ACHN (cell line): ENCODE data around the gene STMN3.
"Not testable (repeated sequence)": the region's sequence is repeated elsewhere in the genome, so short reads cannot be mapped to it uniquely, and the experiment has no call there.

Source experiments
- DNase-seq: peaks from one replicate; pipeline ENCODE4 v3.0.0-alpha.2; 2015
- in situ Hi-C: cut with HindIII; loops from 2 replicates; pipeline ENCODE4 v1.10.0; 2017; ENCODE audit warnings: low sequenced_read_pairs, low pct_ligation_motif_present, low pct_unique_long_range_greater_than_20kb

STMN3 gene

GRCh38 chr20:63661959-63662812 is 9.0 kb upstream of the STMN3 start:
- DNase-seq = no peak
- in situ Hi-C loops = no loop called here

GRCh38 chr20:63661108-63661507 is 7.9 kb upstream of the STMN3 start:
- no peak for DNase-seq
- in situ Hi-C loops = no loop called here

- in situ Hi-C loops = no loop called here
- no peak for DNase-seq
Observed at GRCh38 chr20:63660622-63661021, 7.4 kb upstream of the STMN3 start.

GRCh38 chr20:63660174-63660573 is 7.0 kb upstream of the STMN3 start:
- in situ Hi-C loops, DNase-seq: not testable (repeated sequence)

GRCh38 chr20:63659370-63659769 is 6.1 kb upstream of the STMN3 start:
- no peak for DNase-seq
- in situ Hi-C loops = no loop called here

- in situ Hi-C loops = no loop called here
- no peak for DNase-seq
Observed at GRCh38 chr20:63658749-63659187, 5.5 kb upstream of the STMN3 start.

- in situ Hi-C loops = no loop called here
Observed at GRCh38 chr20:63657937-63658748, 4.9 kb upstream of the STMN3 start, which contains the start of gene RTEL1. Gene RTEL1 (plus strand): TSS chr20:63658312. CDS start chr20:63659403, 1,091 bp downstream.

GRCh38 chr20:63657260-63657936 is 4.2 kb upstream of the STMN3 start:
- in situ Hi-C loops = no loop called here
- DNase-seq = no peak

More at GRCh38 chr20:63657937-63658748, 4.9 kb upstream of the STMN3 start, which contains the start of gene RTEL1:
- DNase-seq = peak; percentile 87

- DNase-seq = no peak
- in situ Hi-C loops = no loop called here
Observed at GRCh38 chr20:63656451-63656850, 3.2 kb upstream of the STMN3 start.

GRCh38 chr20:63655249-63655648 is 2.0 kb upstream of the STMN3 start:
- DNase-seq = no peak
- in situ Hi-C loops = no loop called here

- in situ Hi-C loops = no loop called here
- DNase-seq = no peak
Observed at GRCh38 chr20:63653974-63654668, 897 bp upstream of the STMN3 start.

- DNase-seq = peak; percentile 54
- in situ Hi-C loops = no loop called here
Observed at GRCh38 chr20:63652192-63652980, 838 bp downstream of the STMN3 start.

GRCh38 chr20:63651942-63652191 is 1.4 kb downstream of the STMN3 start:
- in situ Hi-C loops = no loop called here
- no peak for DNase-seq

- DNase-seq, in situ Hi-C loops: not testable (repeated sequence)
Observed at GRCh38 chr20:63650486-63650885, 2.7 kb downstream of the STMN3 start.

- in situ Hi-C loops = no loop called here
- DNase-seq = no peak
Observed at GRCh38 chr20:63648895-63649589, 4.2 kb downstream of the STMN3 start.

GRCh38 chr20:63648190-63648589 is 5.0 kb downstream of the STMN3 start:
- in situ Hi-C loops = no loop called here
- DNase-seq = no peak

GRCh38 chr20:63645218-63645617 is 8.0 kb downstream of the STMN3 start:
- in situ Hi-C loops = no loop called here
- no peak for DNase-seq
